OCI-LY7 (cell line): ENCODE measurements around the gene CGN. TPM values are rescaled to one million over a fixed set of nuclear protein-coding genes. Genes with fewer than 3 reads are reported as not detected.

Experiments used
- BruUV-seq: library from RNA; stranded (reverse); fragments of 400-500 nt; replicated peaks from 2 replicates; lab custom pipeline; 2021; lab: Mats Ljungman, UMichigan
- CTCF ChIA-PET: fragments of 300-600 bp; sonication (Branson Sonifier 250); formaldehyde crosslinking; loops from one replicate; lab custom pipeline; 2022; ENCODE audit warnings: antibody characterized with exemption; ENCODE audit not compliant: unreplicated experiment; lab: Charles Lee
- POLR2A ChIA-PET: fragments of 300-600 bp; sonication (Branson Sonifier 250); formaldehyde crosslinking; loops from one replicate; lab custom pipeline; 2022; ENCODE audit warnings: antibody characterized with exemption; lab: Charles Lee
- DNase-seq: peaks from one replicate; pipeline ENCODE4 v3.0.0-alpha.2; 2015; ENCODE audit warnings: low spot score
- H2AFZ ChIP-seq: fragments of 200-600 bp; sonication (generic), shearing (Covaris generic); 2 replicates; pipeline ENCODE4 v1.6.1; 2014; ENCODE audit warnings: mild to moderate bottlenecking, antibody characterized with exemption, low read length, moderate library complexity
- H3K27ac ChIP-seq: fragments of 200-600 bp; sonication (generic); 2 replicates; pipeline ENCODE4 v1.5.1; 2014; ENCODE audit warnings: mixed run types, low read depth, mild to moderate bottlenecking, moderate library complexity, low read length, inconsistent platforms; ENCODE audit not compliant: poor library complexity, severe bottlenecking
- H3K36me3 ChIP-seq: fragments of 200-600 bp; sonication (generic); 2 replicates; pipeline ENCODE4 v1.6.1; 2014; ENCODE audit warnings: mild to moderate bottlenecking, antibody characterized with exemption, low read length, moderate library complexity, mixed read lengths; ENCODE audit not compliant: insufficient read depth
- H3K4me1 ChIP-seq: fragments of 200-600 bp; sonication (generic); 2 replicates; pipeline ENCODE4 v1.5.1; 2014; ENCODE audit warnings: mild to moderate bottlenecking, low read length; ENCODE audit not compliant: insufficient read depth, poor library complexity, severe bottlenecking
- H3K4me2 ChIP-seq: fragments of 200-600 bp; sonication (generic); 2 replicates; pipeline ENCODE4 v1.6.1; 2014; ENCODE audit warnings: mild to moderate bottlenecking, low read length
- H3K4me3 ChIP-seq: fragments of 200-600 bp; sonication (generic); 2 replicates; pipeline ENCODE4 v1.5.1; 2014; ENCODE audit warnings: mild to moderate bottlenecking, low read depth, low read length; ENCODE audit not compliant: poor library complexity, severe bottlenecking
- H3K79me2 ChIP-seq: fragments of 200-600 bp; sonication (generic); 2 replicates; pipeline ENCODE4 v1.6.1; 2016; ENCODE audit warnings: low read depth, mild to moderate bottlenecking, low read length, moderate library complexity, mixed read lengths; ENCODE audit not compliant: insufficient read depth
- H3K9me2 ChIP-seq: fragments of 200-600 bp; sonication (generic); 2 replicates; pipeline ENCODE4 v1.6.1; 2016; ENCODE audit warnings: mild to moderate bottlenecking, low read length, mixed read lengths; ENCODE audit not compliant: insufficient read depth
- H3K9me3 ChIP-seq: fragments of 200-600 bp; sonication (generic); 2 replicates; pipeline ENCODE4 v1.6.1; 2014; ENCODE audit warnings: mild to moderate bottlenecking, mixed run types, low read length, mixed read lengths
- H4K20me1 ChIP-seq: fragments of 200-600 bp; sonication (generic); 2 replicates; pipeline ENCODE4 v1.6.1; 2014; ENCODE audit warnings: mild to moderate bottlenecking, antibody characterized with exemption, low read length, moderate library complexity, mixed read lengths; ENCODE audit not compliant: insufficient read depth
- CTCF ChIP-seq: fragments of 200-600 bp; sonication (generic); conservative IDR thresholded peaks from 2 replicates; pipeline ENCODE4 v1.5.1; 2014; ENCODE audit warnings: mild to moderate bottlenecking, antibody characterized with exemption, low read length, moderate library complexity, mixed read lengths
- EZH2phosphoT487 ChIP-seq: fragments of 200-600 bp; sonication (generic); IDR thresholded peaks from 2 replicates; pipeline ENCODE4 v1.6.1; 2018; ENCODE audit warnings: low read depth, borderline replicate concordance, mild to moderate bottlenecking, mixed run types, antibody characterized with exemption, low read length, moderate library complexity, mixed read lengths
- intact Hi-C: fragments of 100-400 bp; cut with micrococcal nuclease; formaldehyde crosslinking; loops from one replicate; pipeline ENCODE4 v1.10.0; 2022; ENCODE audit not compliant: unreplicated experiment
- total RNA-seq, 2 experiments: library from RNA; depleted of rRNA in 1 of 2; stranded (reverse); fragments of >200 nt in 1 of 2; shearing (Covaris generic) in 1 of 2; gene quantifications; 2 replicates each; pipeline ENCODE4 v1.2.3, GENCODE V29; 2014 to 2022

CGN gene
- total RNA-seq, 2 experiments from 2014 or later, result 1.7 to 5.5 TPM

DNA sequence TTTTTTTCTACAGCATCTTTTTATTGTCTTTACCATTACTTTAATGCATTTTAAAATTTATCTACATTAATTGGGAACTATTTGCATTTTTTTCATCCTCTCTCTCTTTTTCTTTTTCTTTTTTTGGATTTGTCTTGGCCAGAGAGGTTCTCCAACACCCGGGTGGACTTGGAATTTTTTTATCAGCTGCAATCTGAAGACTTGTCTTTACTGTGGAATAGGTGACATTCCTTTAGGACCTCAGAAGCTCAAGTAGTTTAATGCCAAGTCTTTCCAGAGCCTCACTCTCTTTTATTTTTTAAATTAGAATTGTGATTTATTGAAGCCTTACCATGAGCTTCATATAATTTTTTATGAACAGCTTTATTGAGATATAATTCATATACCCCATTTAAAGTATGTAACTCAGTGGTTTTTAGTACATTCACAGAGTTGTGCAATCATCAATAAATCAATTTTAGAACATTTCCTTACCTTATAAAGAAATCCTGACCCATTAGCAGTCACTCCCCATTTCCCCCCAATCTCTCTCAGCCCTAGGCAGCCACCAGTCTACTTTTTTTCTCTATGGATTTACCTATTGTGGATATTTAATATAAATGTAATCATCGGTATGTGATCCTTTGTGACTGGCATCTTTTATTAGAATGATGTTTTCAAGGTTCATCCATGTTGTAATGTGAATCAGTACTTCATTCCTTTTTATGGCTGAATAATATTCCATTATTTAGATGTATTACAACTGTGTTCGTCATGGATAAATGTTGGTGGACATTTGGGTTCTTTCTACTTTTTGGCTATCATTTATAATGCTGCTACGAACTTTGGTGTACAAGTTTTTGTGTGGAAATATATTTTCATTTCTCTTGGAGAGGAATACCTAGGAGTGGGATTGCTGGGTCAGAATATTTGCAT, 35.1 kb downstream of the CGN start:
- POLR2A ChIA-PET, result no interaction called here
- no peaks in the 10 kb centered on the region for H4K20me1 ChIP-seq
- no peaks in the 10 kb centered on the region for H3K36me3 ChIP-seq
- H3K9me2 ChIP-seq, result no peaks in the 10 kb centered on the region
- H3K4me1 ChIP-seq, result no peaks in the 10 kb centered on the region
- no peak for DNase-seq
- no peak overlapping the region for H3K4me2 ChIP-seq
- H3K79me2 ChIP-seq, result no peaks in the 10 kb centered on the region
- H3K27ac ChIP-seq, result no peak overlapping the region
- intact Hi-C loops, result no loop called here
- H2AFZ ChIP-seq, result no peak overlapping the region
- no peak overlapping the region for H3K4me3 ChIP-seq
- TF ChIP-seq CTCF (no peak), EZH2phosphoT487 (no peak)
- CTCF ChIA-PET, result no interaction called here
- BruUV-seq, result no TSS peak
- H3K9me3 ChIP-seq, result no peaks in the 10 kb centered on the region

GRCh38 chr1:151547119-151547899, 36.1 kb downstream of the CGN start:
- no peak for DNase-seq
- H3K79me2 ChIP-seq, result no peaks in the 10 kb centered on the region
- H3K9me2 ChIP-seq, result no peaks in the 10 kb centered on the region
- intact Hi-C loops, result no loop called here
- no peaks in the 10 kb centered on the region for H3K4me1 ChIP-seq
- ChIA-PET POLR2A (no interaction called here), CTCF (no interaction called here)
- no peak overlapping the region for H3K4me3 ChIP-seq
- H4K20me1 ChIP-seq, result no peaks in the 10 kb centered on the region
- no peak overlapping the region for H3K27ac ChIP-seq
- no peaks in the 10 kb centered on the region for H3K36me3 ChIP-seq
- no peak for TF ChIP-seq EZH2phosphoT487
- TF ChIP-seq CTCF, result no peak
- H3K9me3 ChIP-seq, result no peaks in the 10 kb centered on the region
- no peak overlapping the region for H2AFZ ChIP-seq
- H3K4me2 ChIP-seq, result no peak overlapping the region
- no TSS peak for BruUV-seq
